Measurements from ENCODE around the gene RAF1.

Gene RAF1

DNA sequence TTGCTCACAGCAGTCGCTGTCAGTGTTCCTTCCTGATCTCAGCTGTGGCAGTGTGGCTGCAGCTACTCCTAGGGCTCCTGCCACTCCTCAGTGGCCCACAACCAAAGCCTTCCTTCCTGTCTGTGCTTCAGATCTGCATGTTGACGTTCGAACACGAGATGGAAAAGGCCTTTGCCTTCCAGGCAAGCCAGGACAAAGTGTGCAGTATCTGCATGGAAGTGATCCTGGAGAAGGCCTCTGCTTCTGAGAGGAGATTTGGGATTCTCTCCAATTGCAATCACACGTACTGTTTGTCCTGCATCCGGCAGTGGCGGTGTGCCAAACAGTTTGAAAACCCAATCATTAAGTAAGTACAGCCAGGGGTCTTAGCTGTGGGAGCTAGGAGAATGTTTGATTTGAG, 89.3 kb downstream of the RAF1 start:
- ATAC-seq = no peak

DNA sequence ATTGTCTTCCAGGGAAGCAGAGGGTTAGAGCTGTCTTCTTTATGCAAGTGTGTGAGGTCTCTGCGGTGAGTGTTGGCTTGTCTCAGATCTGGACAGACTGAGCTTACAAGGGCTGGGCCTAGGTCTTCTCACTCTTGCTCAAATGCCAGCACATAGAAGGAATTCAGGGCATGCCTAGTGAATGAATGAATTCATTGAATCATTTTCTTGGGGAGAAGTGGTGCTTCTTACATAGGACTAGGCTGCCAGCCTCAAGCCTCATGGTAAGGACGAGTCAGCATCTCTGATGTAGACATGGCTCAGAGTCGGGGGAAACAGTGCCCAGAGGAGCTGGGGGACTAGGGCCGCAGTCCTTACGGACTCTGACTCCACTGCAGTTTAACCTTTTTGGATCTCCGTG, 89.8 kb downstream of the RAF1 start:
- no peaks in the 10 kb centered on the region for H3K27me3 Mint-ChIP-seq
- DNase-seq (no peak), ATAC-seq (no peak)
- peak overlapping the region; percentile 5 to 37 for H3K27ac Mint-ChIP-seq
- no peaks in the 10 kb centered on the region for H3K4me1 Mint-ChIP-seq
- no peak overlapping the region for H3K4me3 Mint-ChIP-seq
- no peaks in the 10 kb centered on the region for H3K9me3 Mint-ChIP-seq

More for the DNA sequence above, 89.3 kb downstream of the RAF1 start:
- no peaks in the 10 kb centered on the region for H3K9me3 Mint-ChIP-seq
- no peak overlapping the region for H3K4me3 Mint-ChIP-seq
- no peaks in the 10 kb centered on the region for H3K27me3 Mint-ChIP-seq
- DNase-seq = no peak
- no peaks in the 10 kb centered on the region for H3K4me1 Mint-ChIP-seq
- H3K27ac Mint-ChIP-seq = no peak overlapping the region

DNA sequence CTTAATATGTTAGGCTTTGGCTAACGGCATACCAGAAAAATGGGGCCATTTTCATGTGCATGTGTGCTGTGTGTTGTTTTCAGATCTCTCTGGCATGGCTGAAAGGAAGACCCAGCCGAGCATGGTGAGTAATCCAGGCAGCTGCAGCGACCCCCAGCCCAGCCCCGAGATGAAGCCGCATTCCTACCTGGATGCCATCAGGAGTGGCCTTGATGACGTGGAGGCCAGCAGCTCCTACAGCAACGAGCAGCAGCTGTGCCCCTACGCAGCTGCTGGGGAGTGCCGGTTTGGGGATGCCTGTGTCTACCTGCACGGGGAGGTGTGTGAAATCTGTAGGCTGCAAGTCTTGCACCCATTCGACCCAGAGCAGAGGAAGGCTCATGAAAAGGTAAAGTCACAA, 91.9 kb downstream of the RAF1 start:
- ATAC-seq (no peak), DNase-seq (no peak)
- Mint-ChIP-seq H3K9me3 (peaks cover 0 to 1% of the 10 kb centered on the region in 2 donors), H3K27ac (no peak overlapping the region), H3K4me3 (no peak overlapping the region), H3K27me3 (no peaks in the 10 kb centered on the region), H3K4me1 (peaks cover 1% of the 10 kb centered on the region)

DNA sequence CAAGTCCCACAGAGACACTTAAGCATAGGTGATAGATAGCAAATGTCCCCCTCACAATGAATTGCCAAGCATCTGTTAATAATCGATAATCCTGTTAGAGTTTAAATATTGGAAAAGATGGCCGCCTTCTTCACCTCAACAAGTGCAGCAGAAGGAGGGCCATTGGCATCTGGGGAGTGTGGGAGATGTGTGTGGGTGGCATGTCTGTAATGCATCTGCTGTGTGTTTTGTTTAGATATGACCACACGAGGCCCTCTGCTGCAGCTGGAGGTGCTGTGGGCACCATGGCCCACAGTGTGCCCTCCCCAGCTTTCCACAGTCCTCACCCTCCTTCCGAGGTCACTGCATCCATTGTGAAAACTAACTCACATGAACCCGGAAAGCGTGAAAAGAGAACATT, 94.1 kb downstream of the RAF1 start:
- Mint-ChIP-seq H3K27ac (no peak overlapping the region), H3K4me1 (peaks cover 13% of the 10 kb centered on the region), H3K9me3 (peaks cover 0 to 5% of the 10 kb centered on the region in 2 donors), H3K27me3 (no peaks in the 10 kb centered on the region), H3K4me3 (no peak overlapping the region)
- ATAC-seq (no peak), DNase-seq (no peak)

DNA sequence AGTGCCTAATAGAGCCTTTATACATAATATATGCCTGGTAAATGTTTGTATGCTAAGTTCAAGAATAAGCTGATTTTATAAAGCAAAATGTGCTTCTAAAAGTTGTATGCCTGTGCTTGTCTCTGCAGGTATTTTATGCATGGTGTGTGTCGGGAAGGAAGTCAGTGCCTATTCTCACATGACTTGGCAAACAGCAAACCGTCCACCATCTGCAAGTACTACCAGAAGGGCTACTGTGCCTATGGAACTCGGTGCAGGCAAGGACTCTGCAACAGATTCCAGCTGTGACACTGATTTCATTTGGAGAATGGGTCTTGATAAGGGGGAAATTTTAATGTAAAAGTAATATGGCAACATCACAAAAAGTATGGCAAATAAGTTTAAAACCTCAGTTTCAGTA, 95.2 kb downstream of the RAF1 start:
- H3K27me3 Mint-ChIP-seq = no peaks in the 10 kb centered on the region
- ATAC-seq = no peak
- peak overlapping the region in 1 of 2 donors; percentile 48 for H3K27ac Mint-ChIP-seq
- peaks cover 18% of the 10 kb centered on the region for H3K4me1 Mint-ChIP-seq
- H3K4me3 Mint-ChIP-seq = no peak overlapping the region
- no peak for DNase-seq
- peaks cover 0 to 5% of the 10 kb centered on the region in 2 donors for H3K9me3 Mint-ChIP-seq

DNA sequence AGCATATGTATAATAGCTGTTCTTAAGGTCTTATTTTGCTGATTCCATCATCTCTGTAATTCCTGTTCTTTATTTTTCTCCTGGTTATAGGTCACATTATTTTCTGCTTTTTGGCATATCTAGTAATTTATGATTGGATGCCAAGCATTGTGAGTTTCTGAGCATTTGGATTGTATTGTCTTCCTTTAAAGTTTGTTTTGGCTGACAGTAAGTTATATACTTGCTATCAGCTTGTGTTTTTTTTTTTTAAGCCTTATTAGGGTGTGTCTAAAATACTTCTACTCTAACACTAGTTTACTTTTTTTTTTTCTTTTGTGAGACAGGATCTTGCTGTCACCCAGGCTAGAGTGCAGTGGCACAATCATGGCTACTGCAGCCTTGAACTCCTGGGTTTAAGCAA, 96.9 kb downstream of the RAF1 start:
- Mint-ChIP-seq H3K9me3 (peaks cover 0 to 5% of the 10 kb centered on the region in 2 donors), H3K27me3 (no peaks in the 10 kb centered on the region), H3K4me3 (no peak overlapping the region), H3K4me1 (peaks cover 25% of the 10 kb centered on the region), H3K27ac (no peak overlapping the region)
- no peak for DNase-seq
- no peak for ATAC-seq

DNA sequence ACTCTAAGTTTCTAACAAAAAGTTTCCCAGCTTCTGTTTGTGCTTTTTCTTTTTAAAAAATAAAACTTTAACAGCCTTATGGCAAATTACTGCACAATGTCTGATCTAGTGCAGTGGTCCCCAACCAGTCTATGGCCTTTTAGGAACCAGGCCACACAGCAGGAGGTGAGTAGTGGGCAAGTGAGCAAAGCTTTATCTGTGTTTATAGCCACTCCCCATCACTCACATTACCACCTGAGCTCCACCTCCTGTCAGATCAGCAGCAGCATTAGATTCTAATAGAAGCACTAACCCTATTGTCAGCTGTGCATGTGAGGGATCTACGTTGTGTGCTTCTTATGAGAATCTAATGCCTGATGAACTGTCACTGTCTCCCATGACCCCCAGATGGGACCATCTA, 101.5 kb downstream of the RAF1 start:
- Mint-ChIP-seq H3K4me3 (no peak overlapping the region), H3K4me1 (peaks cover 68% of the 10 kb centered on the region), H3K9me3 (peaks cover 0 to 5% of the 10 kb centered on the region in 2 donors), H3K27ac (no peak overlapping the region), H3K27me3 (no peaks in the 10 kb centered on the region)
- DNase-seq (no peak), ATAC-seq (no peak)

DNA sequence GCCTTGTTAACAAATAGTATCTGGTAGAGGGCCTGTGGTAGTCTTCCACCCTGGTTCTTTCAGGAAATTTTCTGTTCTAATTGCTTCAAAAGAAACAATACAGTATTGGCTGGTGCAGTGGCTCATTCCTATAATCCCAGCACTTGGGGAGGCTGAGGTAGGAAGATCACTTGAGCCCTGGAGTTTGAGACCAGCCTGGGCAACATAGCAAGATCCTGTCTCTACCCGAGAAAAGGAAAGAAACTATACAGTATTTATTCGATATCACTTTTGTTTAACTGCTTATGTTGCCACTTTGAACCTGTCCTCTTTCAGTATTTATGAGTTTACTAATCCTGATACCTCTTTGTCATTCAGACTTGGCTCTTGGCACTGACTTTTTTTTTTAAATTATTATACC, 102.5 kb downstream of the RAF1 start:
- H3K9me3 Mint-ChIP-seq = no peaks in the 10 kb centered on the region

DNA sequence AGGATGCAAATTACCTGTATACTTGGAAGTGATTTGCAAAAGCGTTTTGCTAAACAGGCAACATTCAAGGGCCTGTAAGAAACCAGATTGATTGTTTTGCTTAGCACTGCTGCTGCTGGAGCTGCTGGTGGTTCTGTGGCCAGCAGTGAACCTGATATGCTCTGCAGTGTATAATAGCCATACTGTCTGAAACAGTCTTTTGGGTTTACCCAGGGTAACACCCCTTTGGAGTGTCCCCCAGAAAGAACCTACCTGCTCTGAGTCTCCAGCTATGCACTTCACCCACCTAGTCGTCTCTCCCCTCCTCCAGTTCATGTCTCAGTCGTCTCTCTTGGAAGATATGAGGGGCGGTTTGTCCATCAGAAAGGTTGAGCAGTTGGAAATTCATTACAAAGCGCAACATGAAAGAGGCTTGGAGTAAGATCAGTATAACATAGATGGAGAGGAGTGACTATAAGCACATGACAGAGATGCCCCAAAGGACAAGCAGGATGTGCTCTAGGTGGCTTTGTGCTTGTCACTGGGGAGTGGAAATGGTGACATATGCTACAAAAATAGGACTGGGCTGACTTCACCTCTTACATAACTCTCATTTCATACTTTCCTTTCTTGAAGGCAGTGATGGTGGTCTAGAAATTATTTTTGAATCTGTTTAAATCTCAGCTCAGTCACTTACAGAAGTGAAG, 103.3 kb downstream of the RAF1 start:
- peak; percentile 46 to 66 for DNase-seq
- H3K4me1 Mint-ChIP-seq = peaks cover 61% of the 10 kb centered on the region
- peak overlapping the region; percentile 94 to 97 for H3K27ac Mint-ChIP-seq
- ATAC-seq = peak; percentile 85
- peak overlapping the region; percentile 52 to 72 for H3K4me3 Mint-ChIP-seq
- H3K9me3 Mint-ChIP-seq = no peaks in the 10 kb centered on the region
- H3K27me3 Mint-ChIP-seq = peaks cover 2% of the 10 kb centered on the region

More for the DNA sequence above, 102.5 kb downstream of the RAF1 start:
- Mint-ChIP-seq H3K4me1 (peaks cover 61% of the 10 kb centered on the region), H3K27me3 (no peaks in the 10 kb centered on the region), H3K4me3 (no peak overlapping the region), H3K27ac (peak overlapping the region; percentile 94 to 97)
- ATAC-seq (no peak), DNase-seq (no peak)

DNA sequence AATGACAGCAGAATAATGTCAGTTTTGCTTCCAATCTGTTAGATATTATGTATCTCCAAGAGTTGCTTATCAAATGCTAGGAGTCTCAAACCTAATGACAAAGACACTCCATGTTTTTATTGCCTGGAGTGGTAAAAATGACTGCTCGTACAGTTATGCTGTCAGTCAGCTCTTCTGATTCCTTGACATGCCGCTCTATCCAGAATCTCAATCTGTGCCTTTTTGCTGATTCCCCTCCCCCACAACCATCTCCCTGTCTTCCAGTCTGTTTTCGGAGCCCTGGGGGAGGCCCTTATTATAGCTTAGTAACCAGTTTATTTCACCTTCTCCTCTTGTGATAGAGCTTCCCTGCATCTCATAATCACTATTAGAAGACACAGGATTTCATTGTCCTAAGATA, 104.4 kb downstream of the RAF1 start:
- Mint-ChIP-seq H3K27ac (peak overlapping the region; percentile 8 to 34), H3K27me3 (peaks cover 13% of the 10 kb centered on the region), H3K9me3 (no peaks in the 10 kb centered on the region), H3K4me3 (peak overlapping the region in 1 of 2 donors; percentile 55), H3K4me1 (peaks cover 60% of the 10 kb centered on the region)
- ATAC-seq = no peak
- DNase-seq = no peak

DNA sequence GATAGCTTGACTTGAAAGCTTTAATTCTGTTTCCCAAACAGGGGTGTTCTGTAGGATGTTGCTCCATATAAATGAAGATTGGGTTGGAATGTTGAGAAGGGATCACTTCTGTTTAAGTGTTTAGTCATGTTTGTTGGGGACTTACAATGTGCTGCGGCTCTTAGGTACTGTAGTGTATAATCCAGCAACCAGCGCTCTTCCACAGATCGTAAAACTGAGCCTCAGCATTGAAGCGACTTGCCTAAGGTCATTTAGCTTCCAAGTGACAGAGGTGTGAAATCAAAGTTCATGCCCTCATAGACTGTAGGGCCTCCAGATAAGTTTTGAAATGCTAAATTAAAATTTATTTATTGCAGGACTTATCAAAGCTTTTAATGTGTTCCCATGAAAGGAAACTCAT, 105.2 kb downstream of the RAF1 start:
- H3K27ac Mint-ChIP-seq = no peak overlapping the region
- peaks cover 22% of the 10 kb centered on the region for H3K27me3 Mint-ChIP-seq
- ATAC-seq (no peak), DNase-seq (no peak)
- peak overlapping the region; percentile 92 to 95 for H3K4me3 Mint-ChIP-seq
- no peaks in the 10 kb centered on the region for H3K9me3 Mint-ChIP-seq
- peaks cover 59% of the 10 kb centered on the region for H3K4me1 Mint-ChIP-seq

DNA sequence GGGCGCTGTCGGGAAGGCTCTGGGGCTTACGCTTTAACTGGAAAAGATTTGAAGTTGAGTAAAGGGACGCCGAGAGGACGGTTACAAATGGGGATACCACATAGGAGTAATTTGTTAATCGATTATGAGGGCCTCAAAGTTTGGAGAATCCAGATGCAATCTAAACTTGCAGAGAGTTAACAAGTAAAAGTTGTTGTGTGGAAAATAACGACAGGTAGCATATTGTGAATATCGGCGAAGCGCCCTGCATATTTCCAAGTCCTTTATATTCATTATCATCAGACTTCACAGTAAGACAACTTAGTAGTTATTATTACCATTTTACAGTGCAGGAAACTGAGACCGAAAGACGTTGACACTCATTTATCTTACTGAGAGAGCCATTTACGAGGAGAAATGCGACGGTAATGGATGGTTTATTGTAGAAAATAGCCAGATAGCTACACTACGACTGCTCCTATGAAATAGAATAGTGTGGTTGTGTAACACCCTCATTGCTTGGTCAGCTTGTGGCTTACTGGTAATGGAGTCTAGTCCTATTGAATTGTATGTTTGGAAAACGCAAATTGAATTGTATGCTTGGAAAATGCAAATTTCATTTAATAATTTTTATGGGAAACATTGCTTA, 106.3 kb downstream of the RAF1 start:
- H3K27me3 Mint-ChIP-seq = peaks cover 33% of the 10 kb centered on the region
- peak overlapping the region; percentile 92 to 95 for H3K4me3 Mint-ChIP-seq
- H3K27ac Mint-ChIP-seq = peak overlapping the region; percentile 90 to 98
- no peaks in the 10 kb centered on the region for H3K9me3 Mint-ChIP-seq
- peaks cover 61% of the 10 kb centered on the region for H3K4me1 Mint-ChIP-seq
- DNase-seq (no peak), ATAC-seq (no peak)

DNA sequence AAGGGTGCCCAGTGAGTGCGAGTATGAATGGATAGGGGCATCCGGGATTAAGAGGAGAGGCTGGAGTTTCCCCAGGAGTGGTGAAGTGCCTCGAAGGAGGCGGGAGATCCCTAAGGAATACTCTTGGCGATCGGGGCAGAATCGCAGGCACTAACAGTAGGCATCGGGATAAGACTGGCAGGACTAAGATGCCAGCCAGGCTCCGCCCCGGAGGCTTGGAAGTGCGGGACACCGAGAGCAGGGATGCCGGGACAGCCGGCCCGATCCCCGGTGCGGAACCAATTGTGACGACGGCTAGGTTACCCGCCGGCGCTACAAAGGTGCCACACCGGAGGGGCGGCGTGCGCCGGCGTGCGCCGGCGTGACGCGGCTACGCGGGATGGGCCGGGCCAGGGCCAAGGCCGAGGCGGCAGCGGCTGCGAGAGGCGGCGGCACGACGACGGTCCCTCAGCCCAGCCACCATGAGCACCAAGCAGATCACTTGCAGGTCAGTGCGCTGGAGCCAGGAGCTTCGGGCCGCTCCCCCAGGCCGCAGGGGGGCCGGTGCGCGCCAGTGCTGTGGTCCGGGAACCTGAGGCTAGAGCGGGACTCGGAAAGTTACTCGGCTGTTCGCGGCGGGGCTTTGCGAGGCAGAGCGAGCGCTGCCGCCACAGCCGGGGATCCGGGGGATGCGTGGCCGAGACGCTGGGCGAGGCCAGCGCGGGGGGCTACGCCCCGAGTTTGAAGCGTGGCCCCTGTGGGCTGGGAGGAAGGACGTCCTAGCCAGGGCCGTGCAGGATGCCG, 107.0 kb downstream of the RAF1 start, which contains the start of gene MKRN2:
MKRN2 (plus strand) TSS at position 398 of the 783 bp plus-strand sequence; CDS start at position 462, 64 bp downstream.
- ATAC-seq = peak; percentile 88
- peaks cover 54% of the 10 kb centered on the region for H3K4me1 Mint-ChIP-seq

DNA sequence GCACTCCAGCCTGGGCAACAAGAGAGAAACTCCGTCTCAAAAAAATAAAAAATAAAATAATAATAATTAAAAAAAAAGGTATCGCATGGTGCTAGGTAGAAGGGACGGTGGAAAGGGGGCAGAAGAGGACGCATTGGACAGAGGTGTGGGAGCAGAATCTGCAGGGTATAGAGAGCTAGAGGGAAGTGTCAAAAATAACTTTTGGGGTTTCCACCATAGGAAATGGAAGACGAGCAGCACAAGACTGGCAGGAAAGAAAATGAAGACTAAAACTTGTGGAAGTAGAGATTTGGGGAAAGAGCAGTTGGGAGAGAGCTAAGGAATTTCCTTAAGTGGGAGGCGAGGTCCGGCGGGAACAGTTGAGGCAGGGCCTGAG, 107.6 kb downstream of the RAF1 start:
- Mint-ChIP-seq H3K9me3 (no peaks in the 10 kb centered on the region), H3K4me1 (peaks cover 48% of the 10 kb centered on the region), H3K4me3 (peak overlapping the region; percentile 92 to 95), H3K27me3 (peaks cover 33% of the 10 kb centered on the region), H3K27ac (peak overlapping the region; percentile 88 to 90)
- DNase-seq (peak in 1 of 2 donors; percentile 9), ATAC-seq (no peak)

More for the DNA sequence above, 107.0 kb downstream of the RAF1 start, which contains the start of gene MKRN2:
- Mint-ChIP-seq H3K27me3 (peaks cover 33% of the 10 kb centered on the region), H3K4me3 (peak within 1 kb of the TSS; percentile 92 to 95), H3K27ac (peak within 1 kb of the TSS; percentile 90 to 98), H3K9me3 (no peaks in the 10 kb centered on the region)
- peak; percentile 86 to 89 for DNase-seq

DNA sequence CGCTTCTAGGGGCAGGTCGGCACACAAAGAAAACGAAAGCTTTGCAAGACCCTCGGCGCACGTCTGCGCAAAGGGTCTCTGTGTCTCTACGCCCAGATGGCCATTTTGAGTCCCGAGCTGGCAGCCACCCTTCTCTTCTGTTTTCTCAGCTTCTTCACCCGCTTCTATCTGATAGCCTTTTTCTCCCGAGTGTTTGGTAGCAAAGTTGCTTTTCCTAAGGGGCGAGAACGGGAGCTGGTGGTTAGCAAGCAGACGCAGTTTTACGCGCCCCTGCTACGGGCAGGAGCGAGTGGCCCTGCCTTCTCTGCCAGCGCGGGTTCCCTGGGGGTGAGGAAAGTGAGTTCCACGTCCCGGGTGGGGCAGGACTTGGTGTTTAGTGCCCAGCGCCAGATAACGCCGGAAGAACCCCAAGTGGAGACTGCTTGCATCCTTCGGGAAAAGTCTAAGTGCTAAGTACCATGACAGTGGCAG, 110.0 kb downstream of the RAF1 start:
- ATAC-seq = no peak
- Mint-ChIP-seq H3K27ac (peak overlapping the region in 1 of 2 donors; percentile 90), H3K27me3 (peaks cover 33% of the 10 kb centered on the region), H3K4me3 (peak overlapping the region; percentile 91 to 93), H3K9me3 (no peaks in the 10 kb centered on the region), H3K4me1 (peaks cover 25% of the 10 kb centered on the region)
- peak; percentile 22 to 23 for DNase-seq
